GDM1 (cell line): ENCODE measurements around the gene CXCR2.
A peak's percentile ranks its signal among the peaks of the same experiment; 100 is the strongest.

Source experiments
- DNase-seq: peaks from one replicate; lab custom pipeline; 2025; lab: John Stamatoyannopoulos, UW

The CXCR2 gene

DNA sequence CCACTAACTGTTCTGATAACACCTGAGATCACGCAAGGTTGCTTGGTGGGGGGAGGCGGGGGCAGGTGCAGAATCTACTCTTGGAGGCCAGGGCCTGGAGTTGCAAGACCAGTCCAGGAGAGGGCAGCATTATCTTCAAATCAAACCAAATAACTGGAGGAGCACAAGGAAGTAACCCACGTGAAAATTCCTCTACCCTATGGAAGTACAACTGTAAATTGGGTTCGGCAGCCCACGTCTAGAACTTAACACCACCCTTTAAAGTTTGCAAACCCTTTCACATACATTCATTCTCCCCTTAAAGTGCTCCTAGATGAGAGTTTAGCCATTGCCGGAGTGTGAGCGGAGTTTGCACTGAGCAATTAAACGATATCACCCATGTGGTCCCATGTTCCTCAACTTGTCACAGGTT lies 60.5 kb downstream of the CXCR2 start:
- peak; percentile 56 for DNase-seq
